Stimulated activated CD4-positive, alpha-beta T cell treated with anti-CD3 and anti-CD28 coated beads, Interleukin-4, amount 100 ng/mL, for 48 hours (primary cell): ENCODE data around the gene EID3.
"Not testable (repeated sequence)": the region's sequence is repeated elsewhere in the genome, so short reads cannot be mapped to it uniquely, and the experiment has no call there.

Experiments used
- DNase-seq, 2 donors: peaks; one replicate each; pipeline ENCODE4 v3.0.0-alpha.2; 2020; ENCODE audit warnings: low read depth in 2 of 2

Gene EID3

DNA sequence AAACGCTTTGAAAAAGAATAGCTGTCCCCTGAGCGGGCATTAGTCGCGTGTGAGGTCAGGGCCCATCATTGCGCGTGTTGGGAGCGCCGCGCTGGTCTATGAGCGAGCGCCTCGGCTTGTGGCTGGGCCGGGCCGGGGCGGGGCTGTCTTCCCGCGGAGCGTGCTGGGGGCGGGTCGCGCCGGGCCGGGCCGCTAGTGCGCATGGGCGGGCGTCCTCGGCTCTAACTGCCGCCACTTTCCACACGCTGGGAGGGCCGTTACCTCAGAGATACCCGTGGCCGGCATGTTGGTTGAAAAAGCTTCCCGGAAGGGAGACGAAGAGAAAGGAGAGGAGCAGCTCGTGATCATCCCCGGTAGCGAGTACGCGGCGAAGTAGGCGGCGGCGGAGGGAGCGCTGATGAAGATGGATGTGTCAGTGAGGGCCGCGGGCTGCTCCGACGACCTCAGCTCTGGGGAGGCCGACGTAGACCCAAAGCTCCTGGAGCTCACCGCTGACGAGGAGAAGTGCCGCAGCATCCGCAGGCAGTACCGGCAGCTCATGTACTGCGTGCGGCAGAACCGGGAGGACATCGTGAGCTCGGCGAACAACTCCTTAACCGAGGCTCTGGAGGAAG, at the start of gene EID3:
Gene EID3, plus strand, starts transcription at position 202 of the 614 bp plus-strand sequence. Its CDS starts 196 bp downstream, at position 398.
- DNase-seq, result peak; percentile 88 to 90

DNA sequence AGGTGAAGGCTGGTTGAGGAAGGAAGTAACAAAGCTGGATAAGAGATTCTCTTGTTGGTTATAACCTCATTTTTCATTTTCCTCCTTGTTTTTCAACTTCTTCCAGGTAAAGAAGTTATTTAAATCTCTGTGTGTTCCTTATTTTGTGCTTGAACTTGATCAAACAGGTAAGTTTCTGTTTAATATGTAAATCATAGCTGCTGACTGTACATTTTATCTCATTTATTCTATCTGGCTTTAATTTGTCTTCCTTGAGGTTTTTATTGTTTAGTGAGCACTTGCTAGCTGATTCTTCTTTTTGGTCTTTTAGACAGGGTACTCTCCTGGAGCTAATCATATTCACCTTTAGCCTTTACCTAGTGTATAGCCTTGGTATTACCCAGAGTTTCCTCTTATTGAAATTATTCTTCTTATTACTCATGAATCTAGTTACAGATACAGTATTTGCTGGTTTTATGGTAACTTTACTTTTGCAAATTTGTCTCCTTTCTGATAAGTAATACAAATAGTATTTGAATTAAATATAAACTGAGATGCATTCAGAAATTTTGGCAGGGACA, 45.5 kb upstream of the EID3 start:
- no peak for DNase-seq

GRCh38 chr12:104258476-104259067, 45.0 kb upstream of the EID3 start:
- no peak for DNase-seq

- no peak for DNase-seq
These were observed 40.5 kb upstream of the EID3 start for GRCh38 chr12:104263026-104263425.

GRCh38 chr12:104263580-104264358, 39.8 kb upstream of the EID3 start:
- DNase-seq, result no peak

DNA sequence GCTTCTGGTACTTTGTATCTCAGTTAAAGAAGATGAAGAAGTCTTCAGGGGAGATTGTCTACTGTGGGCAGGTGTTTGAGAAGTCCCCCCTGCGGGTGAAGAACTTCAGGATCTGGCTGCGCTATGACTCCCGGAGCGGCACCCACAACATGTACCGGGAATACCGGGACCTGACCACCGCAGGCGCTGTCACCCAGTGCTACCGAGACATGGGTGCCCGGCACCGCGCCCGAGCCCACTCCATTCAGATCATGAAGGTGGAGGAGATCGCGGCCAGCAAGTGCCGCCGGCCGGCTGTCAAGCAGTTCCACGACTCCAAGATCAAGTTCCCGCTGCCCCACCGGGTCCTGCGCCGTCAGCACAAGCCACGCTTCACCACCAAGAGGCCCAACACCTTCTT, 38.1 kb upstream of the EID3 start:
- DNase-seq, result not testable (repeated sequence)

- no peak for DNase-seq
These were observed 30.6 kb upstream of the EID3 start for GRCh38 chr12:104272938-104273337.

DNA sequence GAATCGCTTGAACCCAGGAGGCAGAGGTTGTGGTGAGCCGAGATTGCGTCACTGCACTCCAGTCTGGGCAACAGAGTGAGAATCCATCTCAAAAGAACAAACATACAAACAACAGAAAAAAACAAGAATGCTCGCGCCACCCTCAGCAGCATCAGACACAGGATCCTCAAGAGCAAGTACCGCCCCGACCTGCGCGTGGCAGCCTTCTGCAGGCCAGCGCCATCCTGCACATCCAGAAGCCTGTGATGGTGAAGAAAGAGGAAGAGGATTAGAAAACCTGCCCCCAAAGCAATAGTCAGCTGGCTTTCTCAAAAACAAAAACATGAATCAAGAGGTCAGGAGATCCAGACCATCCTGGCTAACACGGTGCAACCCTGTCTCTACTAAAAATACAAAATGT, 30.0 kb upstream of the EID3 start:
- DNase-seq, result no peak

- DNase-seq, result no peak
These were observed 28.7 kb upstream of the EID3 start for GRCh38 chr12:104274811-104275210.

- no peak for DNase-seq
These were observed 27.9 kb upstream of the EID3 start for GRCh38 chr12:104275689-104276088.

- DNase-seq, result no peak
These were observed 27.0 kb upstream of the EID3 start for GRCh38 chr12:104276273-104277131.

DNA sequence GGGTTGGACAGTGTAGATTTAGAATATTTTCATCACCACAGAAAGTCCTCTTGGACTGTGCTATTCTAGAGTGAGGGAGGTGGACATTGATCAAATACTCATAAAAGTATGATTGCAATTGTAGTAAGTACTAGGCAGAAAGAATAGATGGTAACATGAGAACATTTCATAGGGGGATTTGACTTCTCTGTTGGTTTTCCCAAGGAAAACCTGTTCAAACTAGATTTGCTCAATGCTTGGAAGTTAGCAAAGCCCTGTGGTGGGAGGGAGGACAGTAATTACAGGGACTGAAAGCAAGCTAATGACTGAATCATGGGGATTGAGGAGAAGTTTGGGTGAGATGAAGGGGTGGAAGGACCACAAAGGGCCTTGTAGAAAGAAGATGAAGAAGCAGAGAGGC, 24.4 kb upstream of the EID3 start:
- DNase-seq, result no peak

DNA sequence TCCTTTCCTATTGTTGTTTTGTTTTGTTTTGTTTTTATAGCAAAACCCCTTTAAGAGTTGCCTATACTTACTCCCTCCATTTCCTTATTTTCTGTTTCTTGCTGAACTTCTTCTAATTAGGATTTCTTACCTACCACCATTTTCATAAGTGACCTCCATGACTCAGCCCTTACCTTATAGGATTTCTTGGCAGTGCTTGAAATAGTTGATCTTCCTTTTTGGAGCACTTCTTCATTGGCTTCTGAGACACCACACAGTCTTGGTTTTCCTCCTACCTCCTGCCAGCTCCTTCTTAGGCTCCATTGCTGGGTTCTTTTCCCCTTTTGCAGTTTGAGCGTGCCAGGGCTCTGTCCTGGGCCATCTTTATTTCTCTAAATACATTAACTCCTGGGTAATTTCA, 23.4 kb upstream of the EID3 start:
- DNase-seq, result no peak

DNA sequence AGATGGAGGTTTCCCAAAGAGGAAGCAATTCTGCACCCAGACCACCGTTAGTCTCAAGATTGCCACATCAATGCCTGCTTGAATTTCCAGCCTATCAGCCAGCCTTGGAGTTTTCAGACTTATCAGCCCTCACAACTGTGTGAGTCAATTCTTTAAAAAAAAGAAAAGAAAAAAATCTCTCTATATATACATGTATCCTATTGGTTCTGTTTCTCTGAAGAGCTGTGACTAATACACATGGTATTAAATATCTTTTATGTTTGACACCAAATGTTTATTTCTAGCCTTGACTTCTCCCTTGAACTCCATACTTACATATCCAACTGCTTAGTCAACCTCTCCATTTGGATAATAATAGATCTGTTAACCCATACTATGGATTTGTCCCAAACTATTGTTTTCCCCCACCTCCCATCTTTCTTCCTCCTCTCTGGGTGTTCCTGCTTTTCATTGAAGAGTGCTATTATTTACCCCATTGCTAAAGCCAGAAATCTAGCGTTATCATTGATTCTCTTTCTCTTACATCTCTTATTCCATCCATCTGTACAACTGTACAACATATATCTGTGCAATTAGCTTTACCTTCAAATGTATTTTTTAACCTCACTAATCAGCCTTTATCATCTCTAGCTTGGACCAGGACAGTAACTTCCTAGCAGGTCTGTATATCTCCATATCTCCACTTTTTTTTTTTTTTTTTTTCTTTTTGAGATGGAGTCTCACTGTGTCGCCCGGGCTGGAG, 22.7 kb upstream of the EID3 start:
- DNase-seq, result no peak

DNA sequence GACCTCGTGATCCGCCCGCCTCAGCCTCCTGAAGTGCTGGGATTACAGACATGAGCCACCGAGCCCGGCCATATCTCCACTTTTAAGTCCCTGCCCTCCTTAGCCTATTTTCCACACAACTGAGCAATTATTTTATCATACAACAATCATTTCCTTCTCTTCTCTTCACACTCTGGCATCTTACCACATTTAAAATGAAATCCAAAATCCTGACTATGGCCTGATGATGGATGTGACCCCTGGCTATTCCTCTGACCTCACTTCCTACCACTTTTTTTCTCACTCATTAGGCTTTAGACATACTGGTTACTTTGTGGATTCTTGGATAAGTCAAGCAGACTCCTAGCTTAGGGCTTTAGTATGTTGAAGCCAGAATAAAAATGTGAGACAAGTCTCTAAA, 21.9 kb upstream of the EID3 start:
- no peak for DNase-seq

DNA sequence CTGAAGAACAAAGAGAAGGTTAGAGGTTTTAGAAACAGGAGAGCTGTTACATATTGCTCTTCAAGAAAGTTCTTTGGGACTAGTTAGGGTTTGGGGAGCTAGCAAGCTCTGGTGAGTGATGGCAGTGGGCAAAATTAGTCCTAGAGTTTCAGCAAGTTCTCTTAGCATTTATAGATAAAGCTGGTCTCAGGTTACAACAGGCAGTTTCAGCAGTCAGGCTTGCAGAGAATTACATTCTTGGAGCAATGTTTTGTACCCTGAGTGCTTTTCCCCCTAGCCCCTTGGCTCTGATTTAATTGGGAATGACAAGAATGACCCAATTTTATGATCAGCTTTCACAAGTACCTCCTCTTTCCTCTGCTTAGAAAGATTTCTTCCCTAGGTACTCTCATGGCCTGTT, 21.4 kb upstream of the EID3 start:
- DNase-seq, result no peak

DNA sequence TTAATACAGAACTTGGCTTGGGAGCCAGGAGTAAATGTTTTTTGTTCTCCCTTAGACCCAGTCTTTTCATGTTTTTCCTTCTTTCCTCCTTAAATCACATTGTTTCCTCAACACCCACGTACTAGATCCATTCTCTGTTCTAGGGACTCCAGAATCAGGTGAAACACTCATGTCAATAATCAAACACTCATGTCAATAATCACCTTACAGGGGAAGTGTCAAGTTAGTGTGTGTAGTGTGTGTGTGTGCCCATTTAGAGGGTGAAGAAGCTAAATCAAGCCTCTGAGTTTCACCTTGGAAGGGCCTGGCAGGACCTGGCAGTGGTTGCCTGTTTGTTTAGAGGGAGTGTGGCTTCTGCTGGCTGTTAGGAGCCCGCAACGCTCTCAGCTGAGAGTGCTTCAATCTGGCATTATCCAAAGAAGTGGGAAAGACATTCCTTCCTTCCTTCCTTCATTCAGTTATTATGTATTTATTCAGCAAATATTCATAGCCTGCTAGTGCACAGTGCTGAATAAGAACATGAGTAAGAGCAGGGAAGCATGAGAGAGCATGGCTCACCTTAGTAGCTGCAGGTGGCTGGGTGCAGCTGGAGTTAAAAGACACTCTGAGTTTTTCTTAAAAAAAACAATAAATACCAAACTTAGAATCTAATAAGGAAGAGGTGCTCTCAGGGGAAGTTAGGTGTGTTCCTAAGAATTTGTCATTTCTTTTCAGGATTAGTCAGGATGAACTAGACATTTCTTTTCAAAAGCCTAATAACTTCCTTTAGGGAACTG, 17.6 kb upstream of the EID3 start:
- no peak for DNase-seq

DNA sequence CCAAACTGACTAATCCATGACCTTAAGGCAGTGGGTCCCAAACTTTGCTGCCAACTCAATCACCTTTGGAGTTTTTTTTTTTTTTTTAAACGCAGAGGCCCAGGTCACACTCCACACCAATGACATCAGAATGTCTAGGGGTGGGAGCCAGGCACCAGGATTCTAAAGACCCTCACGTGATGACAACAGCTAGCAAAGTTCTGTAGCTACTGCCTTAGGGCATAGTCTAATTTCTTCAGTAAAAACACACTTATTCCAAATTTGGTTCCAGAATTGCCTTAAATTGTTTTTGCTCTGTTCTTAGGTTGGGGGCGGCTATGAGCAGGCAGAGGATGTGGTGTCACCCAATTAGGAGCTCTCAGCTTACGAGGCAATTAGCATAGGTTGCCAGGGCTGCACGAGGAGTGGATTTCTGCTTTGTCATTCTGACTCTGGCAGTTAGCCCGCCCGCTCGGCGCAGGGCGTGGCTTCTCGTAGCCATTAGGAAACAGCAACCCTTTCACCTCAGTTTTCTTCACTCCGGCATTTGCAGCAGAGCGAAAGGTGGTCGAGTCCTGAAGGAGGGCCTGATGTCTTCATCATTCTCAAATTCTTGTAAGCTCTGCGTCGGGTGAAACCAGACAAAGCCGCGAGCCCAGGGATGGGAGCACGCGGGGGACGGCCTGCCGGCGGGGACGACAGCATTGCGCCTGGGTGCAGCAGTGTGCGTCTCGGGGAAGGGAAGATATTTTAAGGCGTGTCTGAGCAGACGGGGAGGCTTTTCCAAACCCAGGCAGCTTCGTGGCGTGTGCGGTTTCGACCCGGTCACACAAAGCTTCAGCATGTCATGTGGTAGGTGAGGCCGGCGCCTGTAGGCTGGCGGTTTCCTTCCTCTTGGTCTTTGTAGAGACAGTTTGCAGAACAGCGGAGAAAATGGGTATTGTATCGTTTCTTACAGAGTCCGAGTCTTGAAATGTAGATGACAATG, 16.7 kb upstream of the EID3 start:
- DNase-seq, result peak; percentile 80 to 85

DNA sequence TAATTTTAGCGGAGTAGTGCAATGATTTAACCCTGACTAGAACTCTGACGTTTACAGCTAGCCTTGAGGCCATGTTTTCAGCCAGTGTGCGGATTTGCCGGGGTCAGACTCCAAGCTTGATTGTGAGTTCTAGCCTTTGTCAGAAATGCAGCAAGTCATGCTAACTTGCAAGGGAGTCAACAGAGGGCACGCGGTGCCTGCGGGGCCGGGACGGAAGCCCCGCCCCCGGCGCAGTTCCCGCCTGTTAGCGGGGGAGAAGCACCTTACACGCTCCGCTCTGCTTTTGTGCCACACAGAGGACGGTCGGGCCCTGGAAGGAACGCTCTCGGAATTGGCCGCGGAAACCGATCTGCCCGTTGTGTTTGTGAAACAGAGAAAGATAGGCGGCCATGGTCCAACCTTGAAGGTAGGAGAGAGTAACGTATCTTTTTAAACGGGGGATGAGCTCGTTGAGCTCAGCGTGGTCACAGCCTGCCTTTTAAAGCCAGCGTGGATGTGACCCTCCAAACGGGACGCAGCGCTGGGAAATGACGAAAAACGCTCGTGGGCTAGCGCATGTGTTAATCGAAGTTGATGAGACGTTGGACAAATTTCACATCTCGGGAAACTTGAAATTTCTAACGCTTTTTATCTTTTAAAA, 14.8 kb upstream of the EID3 start:
- peak; percentile 75 to 79 for DNase-seq
